ENCODE results near the gene NHS.
A peak's percentile ranks its signal among the peaks of the same experiment; 100 is the strongest.

Gene NHS

DNA sequence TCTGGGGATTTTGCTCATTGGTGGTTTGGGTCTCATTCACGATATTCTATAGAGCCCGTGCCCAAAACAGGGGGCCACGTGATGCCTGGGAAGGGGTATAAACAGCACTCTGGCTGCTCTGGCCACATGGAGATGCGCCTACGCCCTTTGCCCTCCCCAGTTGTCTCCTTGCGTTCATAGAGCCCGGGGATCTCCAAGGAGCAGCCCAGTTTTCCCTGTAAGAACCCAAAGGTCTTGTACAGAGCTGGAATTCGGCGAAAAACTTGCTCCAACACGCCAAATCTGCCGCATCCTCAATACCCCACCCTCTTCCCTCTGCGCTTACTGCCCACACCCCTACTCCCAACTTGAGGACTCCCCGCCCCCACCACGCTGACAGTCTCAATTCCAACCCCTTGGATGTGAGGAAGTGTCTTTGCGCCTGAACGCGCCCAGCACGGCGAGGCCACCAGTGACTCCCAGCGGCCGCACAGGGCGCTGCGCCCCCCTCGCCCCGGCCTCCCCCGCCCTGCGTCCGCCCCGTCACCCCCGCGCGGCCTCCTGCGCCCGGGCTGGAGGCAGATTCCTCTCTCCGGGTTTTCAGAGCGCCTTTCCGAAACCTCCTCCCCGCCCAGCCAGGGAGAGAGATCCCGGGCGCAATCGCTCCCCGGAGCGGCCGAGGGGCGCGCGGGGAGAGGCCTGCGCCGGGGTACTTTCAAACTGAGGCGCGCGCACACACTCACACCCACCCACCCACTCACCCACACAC lies at the start of gene NHS:
TSS of gene NHS (plus strand) at position 582 of the 748 bp plus-strand sequence. CDS start 558 bp downstream, outside the sequence.
- DNase-seq: peak; percentile 46

DNA sequence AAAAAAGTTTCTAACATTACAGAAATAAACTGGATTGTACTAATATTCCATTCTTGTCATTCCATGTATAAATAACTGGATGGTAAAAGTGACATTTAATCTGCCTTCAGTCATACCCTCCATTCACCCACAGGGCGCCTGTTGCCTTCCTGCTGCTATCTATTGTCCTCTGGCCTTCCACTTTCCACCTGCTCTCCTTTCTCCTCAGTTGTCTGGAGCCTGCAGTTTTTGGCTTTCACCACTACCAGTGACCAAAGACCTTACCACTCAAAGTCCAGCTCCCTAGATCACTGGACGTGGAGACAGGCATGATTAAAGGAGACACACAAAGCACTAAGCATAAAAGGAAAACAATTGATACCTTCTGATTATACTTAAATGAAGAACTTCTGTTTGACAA lies 46.2 kb upstream of the NHS start:
- DNase-seq: no peak

DNA sequence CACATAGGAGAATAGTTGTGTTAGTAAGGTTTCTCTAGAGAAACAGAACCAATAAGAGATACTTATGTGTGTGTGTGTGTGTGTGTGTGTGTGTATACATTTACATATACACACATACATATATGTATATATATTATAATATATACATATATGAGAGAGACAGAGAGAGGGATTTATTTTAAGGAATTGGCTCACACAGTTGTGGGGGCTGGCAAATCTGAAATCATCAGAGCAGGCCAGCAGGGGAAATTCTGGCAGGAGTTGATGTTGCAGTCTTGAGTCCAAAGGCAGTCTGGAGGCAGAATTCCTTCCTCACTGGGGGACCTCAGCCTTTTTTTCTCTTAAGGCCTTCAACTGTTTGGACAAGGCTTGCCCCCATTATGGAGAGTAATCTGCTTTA lies 38.6 kb upstream of the NHS start:
- no peak for DNase-seq

DNA sequence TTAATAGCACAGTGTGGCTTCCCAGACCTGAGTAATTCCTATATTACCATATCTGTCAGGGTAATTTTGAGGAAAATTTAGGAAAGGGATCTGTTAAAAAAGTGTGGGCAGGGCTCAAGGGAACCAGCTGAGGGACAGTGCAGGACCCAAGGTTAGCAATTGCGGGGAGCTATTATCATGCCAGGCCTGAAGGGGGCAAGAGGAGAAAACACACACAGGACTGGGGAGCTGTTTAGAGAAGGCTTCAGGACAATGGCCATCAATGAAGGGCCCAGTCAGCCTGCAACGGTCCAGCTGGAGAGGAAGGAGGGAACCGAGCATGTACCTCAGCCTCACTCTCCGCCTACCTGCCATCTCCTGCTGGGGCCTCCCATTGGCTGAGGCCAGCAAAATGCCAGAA lies 19.0 kb upstream of the NHS start:
- no peak for DNase-seq

DNA sequence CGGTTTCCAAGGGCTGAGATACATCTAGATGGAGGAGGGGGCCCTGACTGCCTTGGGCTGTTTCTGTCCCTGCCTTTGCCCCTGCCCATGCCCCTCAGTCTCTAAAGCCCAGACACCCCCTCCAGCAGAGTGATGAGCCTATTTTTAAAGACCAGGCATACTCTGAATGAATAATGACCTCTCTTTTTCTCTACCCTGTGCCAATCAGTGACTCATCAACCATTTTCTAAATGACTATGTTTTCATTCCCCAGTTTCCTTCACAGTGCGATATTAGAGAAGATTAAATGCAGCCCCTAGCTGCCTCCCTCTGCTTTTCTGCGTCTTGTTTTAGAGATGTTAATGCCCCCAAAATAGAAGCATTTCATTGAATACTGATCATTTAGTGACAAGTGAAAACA lies 15.5 kb upstream of the NHS start:
- DNase-seq: no peak

DNA sequence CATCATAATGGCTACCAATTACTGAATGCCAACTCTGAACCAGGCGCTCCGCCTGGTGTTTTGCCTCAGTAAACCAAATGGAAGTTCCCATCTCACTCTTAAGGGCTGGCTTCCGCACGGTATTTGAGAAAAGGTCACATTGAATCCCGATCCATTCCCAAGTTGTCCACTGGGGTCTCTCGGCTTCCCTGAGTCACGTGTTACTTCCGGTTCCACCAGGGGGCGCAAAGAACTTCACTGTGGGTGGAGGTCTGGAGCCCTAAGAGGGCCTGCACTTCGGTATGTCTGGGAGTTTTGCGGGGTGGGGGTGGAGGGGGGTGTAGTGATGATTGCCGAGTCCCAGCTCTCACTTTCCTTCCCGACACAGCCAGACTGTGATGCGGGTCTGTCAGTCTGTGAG lies 13.4 kb upstream of the NHS start:
- DNase-seq: no peak

DNA sequence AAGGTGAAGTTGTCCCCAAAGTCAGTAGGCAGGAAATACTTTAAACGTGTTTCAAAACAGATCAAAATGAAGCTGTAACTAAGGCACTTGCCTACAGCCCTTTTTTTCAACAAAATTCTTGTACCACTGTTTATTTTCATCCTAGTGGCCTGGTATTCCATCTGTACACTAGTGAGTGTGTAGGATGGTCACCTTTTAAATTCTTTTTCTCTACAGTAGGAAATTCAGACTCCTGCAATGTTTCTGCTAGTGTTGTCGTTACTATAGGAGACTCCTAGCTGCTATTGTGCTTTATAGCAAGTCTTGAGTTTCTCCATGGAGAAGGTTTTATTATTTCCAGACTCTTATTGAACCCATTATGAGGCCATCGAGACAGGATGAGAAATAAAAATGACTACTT lies 7.0 kb upstream of the NHS start:
- DNase-seq: no peak

DNA sequence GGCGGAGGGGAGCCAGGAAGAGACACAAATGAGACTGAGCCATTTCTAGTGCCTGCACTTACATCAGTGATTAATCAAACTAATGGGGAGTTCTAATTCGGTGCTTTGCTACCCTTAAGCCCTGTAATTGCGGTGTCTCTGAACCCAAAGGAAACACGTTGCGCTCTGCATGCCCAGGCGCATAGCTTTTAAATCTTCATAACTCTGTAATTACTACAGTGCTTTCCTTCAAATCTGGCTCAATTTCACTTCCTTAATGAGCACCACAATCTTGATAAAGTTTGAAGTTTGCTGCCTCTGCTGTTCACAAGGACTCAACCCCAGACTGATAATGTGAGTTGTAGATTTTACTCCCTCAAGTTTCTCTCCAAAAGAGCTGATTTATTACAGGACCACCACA lies 5.7 kb upstream of the NHS start:
- no peak for DNase-seq

DNA sequence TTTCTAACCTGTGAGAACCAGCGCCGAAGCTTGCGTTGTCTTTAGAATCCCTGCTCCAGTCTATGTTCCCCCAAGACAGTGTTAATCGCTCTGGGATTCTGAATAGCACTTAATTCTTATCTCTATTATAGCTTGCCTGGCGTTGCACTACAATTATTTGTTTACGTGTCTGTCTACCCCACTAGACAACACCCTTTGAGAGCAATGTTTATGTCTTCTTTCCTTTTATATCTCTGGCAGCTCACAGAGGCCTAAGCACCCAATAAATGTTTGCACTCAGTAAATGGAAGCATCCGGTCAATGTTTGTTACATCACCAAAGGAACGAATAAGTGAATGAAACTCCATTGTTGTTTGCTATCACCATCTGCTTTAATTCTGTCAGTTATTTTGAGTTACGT lies 4.8 kb upstream of the NHS start:
- DNase-seq: no peak

DNA sequence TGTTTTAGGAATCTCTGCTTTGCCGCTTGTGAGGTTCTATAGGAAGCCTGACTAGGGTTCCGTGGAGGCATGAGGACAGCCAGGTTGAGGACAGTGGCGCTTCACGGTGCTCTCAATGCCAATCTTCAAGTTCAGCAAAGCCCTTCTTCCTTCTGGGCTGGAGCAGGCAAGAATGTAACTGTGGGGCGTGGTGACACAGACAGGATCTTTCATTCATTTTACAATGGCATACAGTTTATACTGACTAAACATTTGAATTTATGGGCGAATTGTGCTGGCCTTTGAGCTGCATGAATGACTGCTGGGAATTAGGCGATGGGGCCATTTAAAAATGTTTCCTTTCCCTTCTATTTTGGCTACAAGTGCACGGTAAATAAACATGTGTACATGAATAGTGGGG lies 2.9 kb upstream of the NHS start:
- no peak for DNase-seq

DNA sequence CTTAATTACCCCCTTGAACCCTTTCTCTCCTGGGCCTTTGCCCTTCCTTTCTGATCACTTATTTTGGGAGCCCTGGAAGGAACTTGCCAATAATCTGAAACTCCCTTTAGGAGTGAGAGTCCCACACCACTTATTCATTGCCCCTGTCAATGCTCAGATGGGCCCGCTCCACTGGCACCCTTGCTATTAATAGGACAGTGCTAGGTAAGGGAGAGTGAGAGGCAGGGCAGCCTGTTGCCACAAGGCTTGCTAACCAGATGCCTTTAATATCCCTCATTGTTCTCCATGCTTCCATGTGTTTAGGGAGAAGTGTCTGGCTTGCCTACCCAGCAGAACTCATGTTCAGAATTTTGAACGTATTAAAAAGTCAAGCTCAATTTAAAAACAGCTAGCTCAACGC lies 1.7 kb upstream of the NHS start:
- no peak for DNase-seq

DNA sequence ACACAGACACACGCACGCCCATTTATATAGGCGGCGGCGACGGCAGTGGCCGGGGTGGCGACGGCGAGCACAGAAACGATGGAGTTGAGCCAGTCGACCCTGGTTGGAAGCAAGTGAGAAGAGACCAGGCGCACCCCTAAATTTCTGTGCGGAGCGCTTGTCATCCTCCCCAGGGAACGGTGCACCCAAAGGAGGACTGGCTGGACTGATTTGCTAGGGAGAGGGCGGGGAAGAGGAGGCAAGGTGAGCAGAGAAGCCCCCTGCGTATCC lies 302 bp downstream of the NHS start:
- DNase-seq: no peak

DNA sequence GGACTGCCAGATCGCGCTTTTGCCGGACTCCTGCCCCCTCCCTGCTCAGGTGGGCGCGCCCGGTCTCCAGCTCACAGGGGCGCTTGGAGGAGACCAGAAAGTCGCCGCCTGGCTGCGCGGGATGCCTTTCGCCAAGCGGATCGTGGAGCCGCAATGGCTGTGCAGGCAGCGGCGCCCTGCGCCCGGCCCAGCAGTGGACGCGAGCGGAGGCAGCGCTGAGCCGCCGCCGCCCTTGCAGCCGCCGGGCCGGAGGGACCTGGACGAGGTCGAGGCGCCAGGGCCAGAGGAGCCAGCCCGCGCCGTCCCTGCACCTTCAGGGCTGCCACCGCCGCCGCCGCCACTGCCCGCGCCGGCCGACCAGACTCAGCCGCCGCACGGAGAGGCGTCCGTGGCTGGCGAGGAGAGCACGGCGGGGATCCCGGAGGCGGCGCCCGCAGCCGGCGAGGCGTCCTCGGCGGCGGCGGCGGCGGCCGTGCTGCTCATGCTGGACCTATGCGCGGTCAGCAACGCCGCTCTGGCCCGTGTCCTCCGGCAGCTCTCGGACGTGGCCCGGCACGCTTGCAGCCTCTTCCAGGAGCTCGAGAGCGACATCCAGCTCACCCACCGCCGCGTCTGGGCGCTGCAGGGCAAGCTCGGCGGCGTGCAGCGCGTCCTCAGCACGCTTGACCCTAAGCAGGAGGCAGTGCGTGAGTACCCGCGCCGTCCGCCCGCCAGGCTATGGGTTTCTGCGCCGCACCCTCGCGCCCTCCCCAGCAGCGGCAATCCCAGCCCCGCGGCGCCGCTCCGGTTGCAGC lies 834 bp downstream of the NHS start:
- DNase-seq: no peak

DNA sequence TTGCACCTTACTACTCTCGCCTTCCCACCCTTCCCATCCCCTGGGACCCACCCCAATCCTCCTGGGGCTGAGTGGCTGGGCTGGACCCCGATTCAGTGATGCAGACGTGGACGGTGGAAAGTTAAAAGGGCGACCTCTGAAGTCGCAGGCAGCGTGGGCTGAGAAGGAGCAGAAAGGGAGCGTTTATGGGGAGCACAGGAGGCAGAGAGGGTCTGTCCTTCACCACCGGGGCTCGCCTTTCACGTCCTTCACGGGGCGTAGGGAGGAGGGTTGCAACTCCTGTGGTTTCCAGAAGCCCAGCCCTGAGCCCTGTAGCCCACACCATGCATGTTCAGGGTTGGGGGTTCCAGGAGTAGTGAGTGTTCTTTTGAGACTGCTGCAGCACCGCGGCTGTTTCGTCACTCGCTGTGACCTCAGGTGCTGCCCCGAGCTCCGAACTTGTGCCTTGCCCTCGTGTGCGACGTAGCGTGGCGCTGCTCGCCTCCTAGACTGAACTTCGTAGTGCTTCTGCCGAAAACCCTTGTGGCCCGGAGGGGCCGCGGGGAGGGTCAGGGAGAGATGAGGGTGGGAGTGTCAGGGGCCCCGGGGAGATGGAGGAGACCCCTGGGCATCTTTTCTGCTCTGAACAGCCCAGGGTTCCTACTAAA lies 1.6 kb downstream of the NHS start:
- DNase-seq: no peak

DNA sequence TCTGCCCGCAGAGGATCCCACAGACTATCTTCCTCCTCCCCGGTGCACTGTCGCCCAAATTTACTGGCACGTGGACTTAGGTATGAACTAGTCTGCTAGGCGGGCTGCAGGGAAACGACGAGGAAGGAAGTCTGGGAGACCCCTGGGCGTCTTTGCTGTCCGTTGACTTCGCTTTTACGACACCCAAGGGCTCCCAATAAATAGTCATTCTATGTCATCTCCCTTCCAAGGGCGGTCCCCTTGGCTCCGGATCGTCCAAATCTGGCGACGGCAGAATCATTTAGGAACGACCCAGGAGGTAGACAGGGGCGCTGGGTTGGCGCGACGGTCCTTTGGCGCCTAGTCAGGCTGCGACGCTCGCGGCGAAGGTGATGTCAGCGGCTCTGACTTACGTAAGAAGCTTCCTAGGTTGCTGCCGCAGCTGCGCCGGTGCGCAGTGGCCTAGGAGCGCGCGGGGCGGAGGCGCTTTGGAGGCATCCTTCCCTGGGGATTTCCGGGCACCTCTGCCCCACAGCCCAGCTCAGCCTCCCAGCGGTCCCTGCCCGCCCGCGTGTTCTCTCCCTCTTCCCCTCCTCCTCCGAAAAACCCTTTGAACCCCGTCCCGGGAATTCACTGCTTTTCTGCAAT lies 2.2 kb downstream of the NHS start:
- peak; percentile 35 for DNase-seq

DNA sequence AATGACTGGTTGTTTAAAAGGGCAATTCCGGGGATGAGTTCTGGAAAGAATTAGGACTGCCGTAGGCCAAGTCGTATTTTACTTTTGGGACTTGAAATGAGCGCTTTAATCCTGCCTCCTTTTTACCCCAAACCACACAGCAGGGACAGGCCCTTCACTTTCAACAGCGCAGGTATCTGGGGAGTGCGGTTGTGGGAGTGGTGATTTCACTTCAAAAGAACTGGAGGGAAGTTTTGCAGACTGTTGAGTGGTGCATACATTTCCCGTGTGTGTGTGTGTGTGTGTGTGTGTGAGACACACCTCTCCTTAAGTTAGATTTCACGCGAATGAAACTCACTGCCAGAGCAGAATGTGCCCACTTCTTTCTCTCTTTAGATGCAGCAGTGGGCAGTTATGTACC lies 2.8 kb downstream of the NHS start:
- no peak for DNase-seq

DNA sequence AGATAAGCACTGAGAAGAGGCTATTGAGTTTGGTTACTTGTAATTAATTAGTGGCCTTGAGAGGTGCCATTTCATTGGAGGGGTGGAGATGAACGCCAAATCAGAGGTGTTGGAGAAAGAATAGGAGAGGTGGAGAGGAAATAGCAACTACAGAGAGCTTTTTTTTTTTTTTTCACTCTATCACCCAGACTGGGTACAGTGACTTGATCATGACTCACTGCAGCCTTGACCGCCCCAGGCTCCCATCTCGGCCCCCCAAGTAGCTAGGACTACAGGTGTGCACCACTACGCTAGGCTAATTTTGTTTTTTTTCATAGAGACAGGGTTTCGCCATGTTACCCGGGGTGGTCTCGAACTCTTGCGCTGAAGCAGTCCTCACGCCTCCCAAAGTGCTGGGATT lies 5.2 kb downstream of the NHS start:
- no peak for DNase-seq

DNA sequence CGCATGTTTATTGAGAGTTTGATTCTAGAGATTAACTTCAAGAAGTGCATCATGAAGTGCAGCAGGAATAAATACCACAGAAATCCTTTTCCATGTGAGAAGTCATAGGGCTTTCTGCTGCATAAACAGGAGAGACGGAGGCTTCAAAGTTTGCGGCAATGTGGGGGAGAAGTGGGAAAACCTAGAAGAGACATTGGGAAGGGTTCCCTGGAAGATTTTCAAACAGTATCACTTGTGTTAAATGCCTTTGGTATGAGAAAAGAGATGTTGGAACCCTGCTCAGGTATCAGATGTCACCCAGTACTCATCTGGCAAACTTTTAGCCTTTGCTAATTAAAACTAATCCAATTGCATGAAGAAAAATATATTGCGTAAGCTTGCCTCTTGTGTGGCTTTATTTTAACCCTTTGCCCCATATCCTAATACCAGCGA lies 15.4 kb downstream of the NHS start:
- DNase-seq: no peak

DNA sequence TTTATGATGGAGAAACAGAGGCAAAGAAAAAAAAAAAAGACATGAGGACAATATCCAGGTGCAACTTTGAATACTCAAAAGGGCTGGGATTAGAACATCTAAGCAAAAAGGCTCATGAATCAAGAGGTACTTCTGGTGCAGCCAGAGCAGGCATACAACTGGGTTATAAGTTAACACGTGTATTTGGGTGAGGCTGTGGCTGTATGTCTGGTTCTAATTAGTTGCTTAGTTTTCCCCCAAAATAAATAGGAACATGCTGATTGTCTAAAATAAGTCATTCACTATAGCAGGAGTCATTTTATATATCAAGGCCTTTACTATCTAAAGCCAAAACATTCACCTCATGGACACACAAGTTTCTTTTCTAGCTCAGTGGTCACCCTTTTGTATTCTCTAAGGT lies 20.2 kb downstream of the NHS start:
- DNase-seq: no peak

DNA sequence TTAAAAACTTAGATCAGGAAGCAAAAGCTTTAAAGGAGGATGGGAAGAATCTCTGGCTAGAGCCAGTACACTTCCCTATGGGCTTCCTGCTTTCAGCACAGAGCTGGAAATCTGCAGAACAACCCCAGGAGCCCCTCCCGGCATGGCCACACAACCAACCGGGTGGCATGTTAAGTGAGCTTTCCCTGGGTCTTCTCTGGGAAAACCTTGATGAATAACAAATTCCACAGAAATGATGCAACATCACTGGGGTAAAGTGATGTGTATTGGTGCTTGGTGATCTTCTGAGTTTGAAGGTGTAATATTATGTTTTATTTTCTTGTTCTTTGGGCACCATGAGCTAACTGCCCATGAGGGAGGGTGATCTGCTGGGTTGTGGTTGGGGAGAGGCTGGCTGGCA lies 22.1 kb downstream of the NHS start:
- no peak for DNase-seq

DNA sequence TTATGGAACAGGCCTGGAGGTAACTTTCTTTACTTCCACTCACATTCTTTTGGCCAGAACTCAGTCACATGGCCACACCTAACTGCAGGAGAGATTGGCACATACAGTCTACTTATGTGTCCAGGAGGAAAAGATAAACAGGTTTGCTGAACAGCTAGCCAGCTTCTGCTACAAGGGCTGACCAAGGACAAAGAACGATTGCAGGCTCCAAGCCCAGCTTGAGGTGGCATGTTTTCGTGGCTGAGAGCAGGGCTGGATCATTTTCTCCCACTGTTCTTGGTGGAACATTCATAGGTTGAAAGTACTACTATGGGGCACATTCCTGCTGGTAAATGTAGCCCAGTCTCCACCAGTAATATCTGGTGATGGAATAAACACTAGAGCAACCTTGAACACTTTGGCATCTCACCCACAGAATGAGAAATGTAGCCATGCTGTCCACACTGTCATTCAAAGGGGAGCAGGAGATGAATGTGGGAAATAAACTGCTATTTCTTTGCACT lies 28.2 kb downstream of the NHS start:
- DNase-seq: no peak

DNA sequence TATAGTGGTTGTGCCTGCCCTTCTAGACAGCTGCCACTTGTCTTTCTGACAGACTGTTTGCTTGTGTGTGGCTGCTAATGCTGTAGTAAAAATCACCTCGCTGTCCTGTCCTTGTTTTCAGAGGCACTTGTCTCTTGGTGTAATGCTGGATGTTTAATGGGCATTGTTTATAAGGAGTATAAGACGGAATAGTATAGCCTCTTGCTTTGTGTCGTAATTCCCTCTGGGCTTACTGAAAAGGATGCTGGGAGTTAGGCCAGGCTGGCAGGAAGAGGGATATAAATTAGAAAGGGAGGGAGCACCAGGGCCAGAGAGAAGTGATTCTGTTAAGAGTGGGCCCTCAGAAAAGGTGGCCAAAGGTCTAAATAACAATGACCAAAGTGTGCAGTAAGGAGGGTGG lies 29.0 kb downstream of the NHS start:
- no peak for DNase-seq

DNA sequence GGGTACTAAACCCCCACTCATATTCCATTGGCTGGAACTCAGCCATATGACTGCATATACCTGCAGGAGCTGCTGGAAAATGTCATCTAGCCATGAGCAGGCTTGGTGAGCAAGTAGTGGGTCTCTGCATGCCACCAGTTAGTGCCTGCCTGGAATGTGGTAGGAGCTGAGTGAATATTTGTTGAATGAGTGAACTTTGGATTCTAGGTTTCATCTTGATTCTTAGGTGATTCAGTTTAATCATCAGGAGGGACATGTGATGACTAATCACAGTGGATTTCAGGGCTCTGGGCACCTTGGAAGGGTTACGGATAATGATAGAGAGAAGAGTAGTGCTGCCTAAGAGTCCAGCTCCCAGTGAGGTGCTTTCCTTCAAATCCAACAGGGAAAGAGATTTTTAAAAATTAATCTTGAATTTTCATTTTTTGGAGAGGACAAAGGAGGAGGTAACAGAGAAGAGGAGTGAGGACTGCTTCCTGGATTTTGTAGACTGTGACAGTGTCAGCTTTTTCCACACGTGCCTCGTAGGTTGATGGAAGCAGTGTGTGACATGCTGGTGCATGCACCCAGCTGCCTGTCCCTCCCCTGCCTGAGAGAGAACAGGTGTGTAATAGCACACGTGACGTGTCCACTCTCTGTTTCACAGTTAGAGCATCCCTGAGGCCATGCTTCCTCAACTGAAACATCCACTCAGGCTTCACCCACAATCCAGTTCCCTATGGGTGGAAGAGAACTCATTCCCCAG lies 30.4 kb downstream of the NHS start:
- DNase-seq: no peak

Measured in NCI-H774 (cell line).